Spinal cord (tissue), 10 donors: ENCODE data around the gene TCEA3. TPM values are rescaled to one million over a fixed set of nuclear protein-coding genes. Genes with fewer than 3 reads are reported as not detected.

Source experiments
- DNase-seq, 6 donors: peaks; one replicate each; pipeline versions ENCODE4 v3.0.0 to v3.0.0-alpha.2; 2013 to 2015; ENCODE audit warnings: low spot score in 6 of 6, low read depth in 4 of 6
- H3K27ac ChIP-seq: one replicate; pipeline ENCODE4 v1.5.1; 2013; ENCODE audit warnings: low read depth, low read length, control low read depth
- H3K27me3 ChIP-seq: one replicate; pipeline ENCODE4 v1.6.1; 2013; ENCODE audit warnings: low read length; ENCODE audit not compliant: control insufficient read depth, insufficient read depth
- H3K36me3 ChIP-seq: one replicate; pipeline ENCODE4 v1.6.1; 2013; ENCODE audit warnings: low read length; ENCODE audit not compliant: control insufficient read depth, insufficient read depth
- H3K4me1 ChIP-seq: one replicate; pipeline ENCODE4 v1.6.1; 2013; ENCODE audit warnings: low read length; ENCODE audit not compliant: control insufficient read depth, insufficient read depth
- H3K4me3 ChIP-seq: one replicate; pipeline ENCODE4 v1.5.1; 2013; ENCODE audit warnings: low read depth, low read length, control low read depth
- H3K9me3 ChIP-seq: one replicate; pipeline ENCODE4 v1.6.1; 2013; ENCODE audit warnings: low read length; ENCODE audit not compliant: control insufficient read depth, insufficient read depth
- WGBS: methylation state at CpG from one replicate; pipeline ENCODE4 v1.1.5; 2013; ENCODE audit warnings: missing lambda C conversion rate; ENCODE audit not compliant: insufficient coverage; 5-methylcytosine and 5-hydroxymethylcytosine counted together
- long read RNA-seq, 4 donors: transcript quantifications; one replicate each; lab custom pipeline, GENCODE V29; 2026
- polyA plus RNA-seq, 2 donors: library from polyadenylated mRNA; unstranded; fragments of 120-200 nt; gene quantifications; one replicate each; pipeline ENCODE4 v1.2.1, GENCODE V29; 2013; ENCODE audit not compliant: insufficient read length in 2 of 2
- total RNA-seq, 2 donors: library from RNA; depleted of rRNA in 1 of 2; stranded (reverse); fragments of 120-200 nt in 1 of 2; fragments of >200 nt in 1 of 2; gene quantifications; one replicate each; pipeline versions ENCODE4 v1.2.3 to v1.2.4, GENCODE V29; 2013 to 2014
- donor health status: healthy.

The TCEA3 gene
- total RNA-seq (10 to 100 TPM; 15.4 to 32.6 TPM), polyA plus RNA-seq (10 to 100 TPM in 1 of 2 donors, 1 to 10 TPM in 1; 9.1 to 17.8 TPM)
- long read RNA-seq, donor 1, transcript TCEA3-203 (11 exons, 1,559 nt) = major isoform, 6 of 6 reads
- long read RNA-seq, donor 1, partial matches to known transcripts = 0 of 6 reads
- long read RNA-seq, donor 1, other reads (novel, unspliced or antisense) = 0 of 6 reads
- long read RNA-seq, donor 2 = 0 reads
- long read RNA-seq, donor 3, partial matches to known transcripts = 0 of 4 reads
- long read RNA-seq, donor 3, other reads (novel, unspliced or antisense) = 0 of 4 reads
- long read RNA-seq, donor 4, transcript TCEA3-203 (11 exons, 1,559 nt) = major isoform, 9 of 10 reads
- long read RNA-seq, donor 4, partial matches to known transcripts = 0 of 10 reads
- long read RNA-seq, donor 4, other reads (novel, unspliced or antisense) = 0 of 10 reads

DNA sequence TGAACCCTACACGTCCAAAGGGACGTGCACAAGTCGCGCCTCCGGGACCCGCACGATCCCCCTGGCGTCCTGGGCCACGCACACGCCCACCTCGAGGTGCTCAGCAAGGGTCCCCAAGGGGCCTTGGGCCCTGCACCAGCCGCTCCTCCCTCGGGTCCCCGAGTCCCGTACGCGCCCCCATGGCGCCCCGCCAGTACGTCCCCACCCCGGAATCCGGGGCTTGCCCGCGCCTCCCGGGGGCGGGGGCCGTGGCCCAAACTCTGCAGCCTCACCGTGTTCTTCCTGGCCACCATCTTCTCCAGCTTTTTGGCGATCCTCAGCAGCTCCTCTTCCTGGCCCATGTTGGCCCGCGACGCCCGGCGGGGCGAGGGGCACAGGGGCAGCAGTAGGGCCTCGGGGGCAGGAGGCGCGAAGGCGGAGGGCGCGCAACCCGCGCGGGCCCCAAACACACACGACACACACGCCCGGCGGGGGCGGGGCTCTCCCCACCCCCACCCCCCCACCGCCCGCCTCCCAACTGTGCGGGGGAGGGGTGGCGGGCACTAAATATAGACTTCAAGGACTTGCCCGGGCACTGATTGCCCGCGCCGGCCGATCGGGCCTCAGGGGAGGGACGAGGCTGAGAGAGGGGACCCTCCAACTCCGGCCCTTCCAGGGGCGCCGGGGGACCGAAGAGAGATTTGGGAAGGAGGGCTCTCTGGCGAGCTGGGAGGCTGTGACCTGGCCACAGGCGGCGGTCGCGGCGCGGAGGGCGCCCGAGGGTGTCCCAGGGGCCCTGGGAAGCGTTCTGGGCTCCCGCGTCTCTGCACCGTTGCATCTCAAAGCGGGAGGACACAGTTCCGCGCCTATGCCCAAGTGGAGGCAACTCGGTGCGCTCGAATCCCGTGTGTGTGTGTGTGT lies at the start of gene TCEA3:
Gene TCEA3, minus strand, starts transcription at position 456 of the 900 bp plus-strand sequence. Its CDS starts 115 bp downstream, at position 341.
- Histone ChIP-seq H3K27ac (peak within 1 kb of the TSS; percentile 25), H3K27me3 (peaks cover 19% of the 10 kb centered on the region), H3K9me3 (no peaks in the 10 kb centered on the region), H3K4me1 (peaks cover 34% of the 10 kb centered on the region), H3K4me3 (peak within 1 kb of the TSS; percentile 26), H3K36me3 (peaks cover 10% of the 10 kb centered on the region)
- peak in 1 of 6 donors; percentile 49 for DNase-seq
- WGBS = 2% methylated on average over 58 of the region's 84 CpGs

DNA sequence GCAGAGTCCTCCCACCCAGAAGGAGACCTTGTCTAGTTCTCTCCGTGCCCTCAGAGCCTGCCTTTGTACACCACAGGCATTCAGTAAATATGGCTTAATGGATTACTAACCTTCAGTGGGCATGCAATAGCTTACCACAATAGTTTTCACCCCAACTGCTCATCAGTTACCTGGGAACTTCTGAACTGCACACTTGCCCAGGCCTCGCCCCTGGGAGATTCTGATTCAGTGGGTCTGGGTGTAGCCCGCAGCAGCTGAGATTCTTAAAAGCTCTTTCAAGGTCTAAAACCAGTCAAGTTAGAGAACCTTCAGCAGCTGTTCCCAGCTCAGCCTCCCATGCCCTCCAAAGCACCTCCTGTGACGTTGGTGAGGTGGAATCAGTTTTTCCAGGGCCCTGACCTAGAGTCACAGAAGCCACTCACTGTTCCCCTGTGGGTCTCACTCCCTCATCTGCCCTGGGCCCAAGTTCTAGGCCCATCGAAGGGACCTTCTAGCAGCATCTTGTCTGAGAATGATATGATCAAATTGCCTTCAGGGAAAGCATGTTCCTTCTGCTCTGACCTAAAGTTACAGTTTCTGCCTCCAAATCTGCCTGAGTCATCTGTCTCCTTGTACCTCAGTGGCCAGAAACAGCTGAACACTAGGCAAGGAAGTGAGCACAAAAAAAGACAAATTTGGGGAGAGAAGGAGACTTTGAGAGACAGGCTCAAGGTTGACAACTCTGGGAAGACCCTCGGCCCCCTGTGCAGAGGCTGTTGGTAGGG lies 48.7 kb upstream of the TCEA3 start:
- no peaks in the 10 kb centered on the region for H3K27me3 ChIP-seq
- H3K9me3 ChIP-seq = no peaks in the 10 kb centered on the region
- WGBS = 95% methylated on average over 6 of the region's 6 CpGs
- H3K27ac ChIP-seq = no peak overlapping the region
- peaks cover 27% of the 10 kb centered on the region for H3K4me1 ChIP-seq
- no peaks in the 10 kb centered on the region for H3K36me3 ChIP-seq
- DNase-seq = no peak
- H3K4me3 ChIP-seq = no peak overlapping the region

DNA sequence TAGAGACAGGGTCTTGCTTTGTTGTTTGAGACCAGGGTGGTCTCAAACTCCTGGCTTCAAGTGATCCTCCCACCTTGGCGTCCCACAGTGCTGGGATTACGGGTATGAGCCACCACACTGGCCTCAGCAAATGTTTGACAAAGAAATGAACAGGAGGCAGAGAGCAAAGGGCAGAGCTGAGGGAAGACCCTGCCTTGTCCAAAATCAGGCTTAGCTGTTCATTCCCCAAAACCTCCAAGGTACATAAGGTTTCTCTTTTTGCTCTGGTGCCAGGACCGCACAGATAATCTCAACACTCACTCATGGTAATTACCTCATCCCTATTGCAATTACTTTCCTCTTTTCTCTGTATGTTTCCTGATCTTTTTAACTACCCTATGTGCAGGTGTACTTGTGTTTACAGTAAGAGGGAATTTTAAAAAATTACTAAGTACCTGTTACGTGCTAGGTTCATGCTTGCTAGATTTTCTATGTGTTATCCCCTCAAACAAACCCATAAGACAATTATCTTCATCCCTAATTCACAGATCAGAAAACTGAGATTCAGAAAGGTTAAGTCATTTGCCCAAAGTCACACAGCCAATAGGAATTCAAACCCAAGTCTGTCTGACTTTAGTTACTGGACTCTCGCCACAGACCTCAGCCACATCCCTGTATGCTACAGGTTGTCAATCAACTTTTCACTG lies 47.9 kb upstream of the TCEA3 start:
- no peak overlapping the region for H3K27ac ChIP-seq
- peaks cover 22% of the 10 kb centered on the region for H3K4me1 ChIP-seq
- no peak overlapping the region for H3K4me3 ChIP-seq
- no peaks in the 10 kb centered on the region for H3K9me3 ChIP-seq
- DNase-seq = no peak
- H3K36me3 ChIP-seq = no peaks in the 10 kb centered on the region
- H3K27me3 ChIP-seq = no peaks in the 10 kb centered on the region
- WGBS = 79% methylated on average over 3 of the region's 5 CpGs

DNA sequence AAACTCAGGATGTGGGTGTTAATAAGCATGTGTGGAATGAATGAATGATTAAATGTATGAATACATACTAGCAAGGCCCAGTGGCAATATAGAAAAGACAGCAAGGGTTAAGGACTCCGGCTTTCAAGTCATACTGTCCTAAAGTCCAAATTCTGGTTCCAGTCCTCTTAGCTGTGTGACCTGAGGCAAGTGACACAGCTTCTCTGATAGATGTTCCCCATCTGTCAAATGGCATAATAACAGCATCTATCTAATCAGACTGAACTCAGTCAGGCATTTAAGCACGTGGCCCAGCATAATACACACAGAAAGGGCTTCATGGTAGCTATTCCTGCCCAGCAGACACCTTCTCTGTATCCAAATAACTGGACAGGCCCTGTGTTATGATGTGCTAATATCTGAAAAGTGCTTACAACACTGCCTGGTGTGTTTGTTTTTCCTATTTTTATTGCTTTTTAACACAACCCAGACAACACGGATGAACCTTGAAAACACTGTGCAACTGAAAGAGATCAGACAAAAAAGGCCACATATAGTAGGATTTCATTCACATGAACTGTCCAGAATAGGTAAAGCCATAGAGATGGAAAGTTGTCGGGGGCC lies 47.0 kb upstream of the TCEA3 start:
- no peaks in the 10 kb centered on the region for H3K27me3 ChIP-seq
- no peaks in the 10 kb centered on the region for H3K36me3 ChIP-seq
- 100% methylated on average over 1 of the region's 4 CpGs for WGBS
- no peaks in the 10 kb centered on the region for H3K9me3 ChIP-seq
- H3K4me3 ChIP-seq = no peak overlapping the region
- peaks cover 25% of the 10 kb centered on the region for H3K4me1 ChIP-seq
- DNase-seq = no peak
- H3K27ac ChIP-seq = no peak overlapping the region

DNA sequence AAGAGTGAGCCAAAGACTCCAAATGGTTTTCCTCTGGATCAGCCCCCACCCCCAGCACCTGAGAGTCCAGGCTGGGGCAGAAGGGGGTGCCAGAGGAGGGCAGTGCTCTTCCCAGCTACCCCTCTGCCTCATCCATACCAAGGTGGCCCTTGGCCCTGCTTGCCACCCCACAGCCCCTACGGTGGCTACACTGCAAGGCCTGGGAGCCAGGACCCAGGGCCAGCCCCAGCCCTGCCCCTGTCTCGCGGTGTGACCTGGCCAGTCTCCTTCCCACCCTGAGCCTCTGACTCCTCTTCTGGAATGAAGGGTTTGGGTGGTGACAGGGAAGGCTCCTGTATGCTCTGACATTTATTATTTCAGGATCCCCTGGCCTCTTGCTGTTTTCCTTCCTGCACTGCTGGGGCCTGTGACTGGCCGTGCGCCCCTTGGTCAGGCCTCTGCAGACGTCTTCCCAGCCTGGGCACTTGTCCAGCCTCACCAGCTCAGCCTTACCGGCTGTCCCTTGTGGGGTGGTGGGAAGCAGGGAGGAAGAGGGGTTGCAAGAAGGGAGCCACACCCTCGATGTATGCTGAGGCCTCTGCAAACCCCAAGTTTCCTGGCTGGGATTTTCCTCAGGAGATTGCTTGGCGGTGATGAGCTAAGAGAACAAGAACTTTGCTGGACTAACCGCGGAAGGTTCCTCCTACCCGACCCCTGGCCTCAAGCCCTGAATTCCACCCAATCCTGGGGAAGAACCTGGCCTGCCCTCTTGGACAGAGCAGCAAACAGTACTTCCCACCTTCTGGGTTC lies 45.9 kb upstream of the TCEA3 start:
- H3K4me3 ChIP-seq = no peak overlapping the region

DNA sequence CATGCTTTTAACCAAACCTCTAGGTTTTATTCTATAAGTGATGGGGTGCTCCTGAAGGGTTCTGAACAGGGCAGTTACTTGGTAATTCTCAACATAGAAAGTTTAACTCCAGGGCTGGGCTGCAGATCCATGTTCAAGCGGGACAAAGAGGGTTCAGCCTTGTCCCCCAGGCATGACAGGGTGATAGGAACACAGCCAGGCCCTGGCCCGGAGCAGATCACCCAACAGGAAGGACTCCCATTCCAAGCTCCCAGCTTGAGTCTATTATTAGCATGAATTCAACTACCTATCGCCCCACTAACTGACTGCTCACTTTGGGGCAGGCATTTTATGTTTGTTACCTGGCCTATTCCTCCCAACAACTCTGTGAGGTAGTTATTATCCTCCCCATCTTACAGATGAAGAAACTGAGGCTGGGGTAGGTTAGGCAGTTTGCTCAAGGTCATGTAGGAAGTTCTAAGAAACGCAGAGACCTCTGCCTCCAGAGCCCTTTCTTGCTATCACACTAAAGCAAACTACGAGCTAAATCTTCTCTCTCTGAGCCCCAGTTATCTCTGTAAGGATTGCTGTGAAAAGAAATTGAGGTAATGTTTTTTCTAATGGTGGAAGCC lies 44.9 kb upstream of the TCEA3 start:
- H3K27ac ChIP-seq = no peak overlapping the region
- no peaks in the 10 kb centered on the region for H3K36me3 ChIP-seq
- peaks cover 33% of the 10 kb centered on the region for H3K4me1 ChIP-seq
- H3K27me3 ChIP-seq = no peaks in the 10 kb centered on the region
- no peaks in the 10 kb centered on the region for H3K9me3 ChIP-seq
- DNase-seq = no peak
- 37% methylated on average over 2 of the region's 5 CpGs for WGBS
- no peak overlapping the region for H3K4me3 ChIP-seq

More for the DNA sequence above, 45.9 kb upstream of the TCEA3 start:
- H3K27ac ChIP-seq = peak overlapping the region; percentile 29
- H3K27me3 ChIP-seq = no peaks in the 10 kb centered on the region
- 70% methylated on average over 8 of the region's 12 CpGs for WGBS
- peak in 1 of 6 donors; percentile 30 for DNase-seq
- no peaks in the 10 kb centered on the region for H3K36me3 ChIP-seq
- H3K4me1 ChIP-seq = peaks cover 36% of the 10 kb centered on the region
- no peaks in the 10 kb centered on the region for H3K9me3 ChIP-seq

DNA sequence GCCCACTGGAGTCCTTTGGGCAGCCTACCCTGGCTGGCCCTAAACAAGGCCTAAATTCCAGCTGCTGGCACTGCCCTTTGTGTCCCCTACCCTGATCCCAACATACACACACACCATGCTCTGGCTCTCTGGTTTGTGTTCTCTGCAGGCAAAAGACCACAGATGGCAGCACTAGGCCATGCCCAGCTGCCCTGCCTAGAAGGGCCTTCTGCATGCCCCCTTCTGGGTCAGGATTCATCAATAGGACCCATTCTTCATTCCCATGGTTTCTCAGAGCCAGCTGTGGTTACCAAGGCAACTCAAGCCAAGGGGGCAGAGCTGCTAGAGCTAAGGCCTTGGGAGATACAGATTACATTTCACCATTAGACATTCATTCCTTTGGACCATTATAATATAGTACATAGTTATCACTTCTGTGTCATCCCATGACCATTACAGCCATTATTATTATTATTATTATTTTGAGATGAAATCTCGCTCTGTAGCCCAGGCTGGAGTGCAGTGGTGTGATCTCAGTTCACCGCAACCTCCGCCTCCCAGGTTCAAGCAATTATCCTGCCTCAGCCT lies 42.0 kb upstream of the TCEA3 start:
- Histone ChIP-seq H3K4me1 (peaks cover 30% of the 10 kb centered on the region), H3K4me3 (no peak overlapping the region), H3K36me3 (no peaks in the 10 kb centered on the region), H3K27me3 (no peaks in the 10 kb centered on the region), H3K27ac (peak overlapping the region; percentile 65), H3K9me3 (no peaks in the 10 kb centered on the region)
- 72% methylated on average over 2 of the region's 3 CpGs for WGBS
- peak in 3 of 6 donors; percentile 35 to 81 (median 67) for DNase-seq

DNA sequence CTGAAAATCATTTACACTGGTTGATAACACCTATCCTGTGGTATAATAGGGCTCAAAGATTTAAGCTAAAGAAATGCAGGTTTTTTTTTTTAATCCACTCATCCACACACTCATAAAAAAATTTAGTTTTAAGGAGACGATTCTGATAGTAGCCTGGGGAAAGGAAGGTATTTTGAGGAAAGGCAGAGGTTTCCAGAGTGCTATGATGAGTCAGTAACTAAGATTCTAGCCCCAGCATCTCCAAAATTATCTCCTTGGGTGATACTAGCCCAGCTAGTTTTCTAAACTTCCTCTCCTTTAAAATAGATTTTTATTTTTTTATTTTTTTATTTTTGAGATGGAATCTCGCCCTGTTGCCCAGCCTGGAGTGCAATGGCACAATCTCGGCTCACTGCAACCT lies 38.7 kb upstream of the TCEA3 start:
- H3K36me3 ChIP-seq = no peaks in the 10 kb centered on the region

More for the DNA sequence above, 38.7 kb upstream of the TCEA3 start:
- 100% methylated on average over 2 of the region's 3 CpGs for WGBS
- no peak for DNase-seq
- Histone ChIP-seq H3K4me1 (peaks cover 18% of the 10 kb centered on the region), H3K27ac (no peak overlapping the region), H3K9me3 (no peaks in the 10 kb centered on the region), H3K27me3 (no peaks in the 10 kb centered on the region), H3K4me3 (no peak overlapping the region)
